Endothelial cell of umbilical vein (primary cell): Measurements from ENCODE around the gene MROH8. TPM values are rescaled to one million over a fixed set of nuclear protein-coding genes. Genes with fewer than 3 reads are reported as not detected.

Source experiments
- BruUV-seq: library from RNA; stranded (reverse); fragments of 400-500 nt; replicated peaks from 2 replicates; lab custom pipeline; 2021; lab: Mats Ljungman, UMichigan
- CTCF ChIA-PET: fragments of 300-600, 350-600 bp; sonication (Branson Sonifier 250); formaldehyde crosslinking; loops from one replicate; lab custom pipeline; 2021; ENCODE audit warnings: antibody characterized with exemption, inconsistent platforms; lab: Charles Lee
- POLR2A ChIA-PET: fragments of 300-600, 350-600 bp; sonication (Branson Sonifier 250); formaldehyde crosslinking; loops from one replicate; lab custom pipeline; 2021; ENCODE audit warnings: antibody characterized with exemption, inconsistent platforms; lab: Charles Lee
- DNase-seq: peaks from one replicate; pipeline ENCODE4 v3.0.0-alpha.2; 2011; ENCODE audit warnings: low read depth, low spot score
- FAIRE-seq: peaks from 2 replicates; lab custom pipeline; 2011; peaks lifted over from hg19 to GRCh38; lab: Jason Lieb, UNC
- H2AFZ ChIP-seq: 2 replicates; pipeline ENCODE4 v1.6.0; 2012; ENCODE audit warnings: low read depth, low read length, control low read depth, inconsistent platforms
- H3K27ac ChIP-seq: 2 replicates; pipeline ENCODE4 v1.5.1; 2011; ENCODE audit warnings: low read depth, mild to moderate bottlenecking, control low read depth, low read length, moderate library complexity; ENCODE audit not compliant: insufficient read depth
- H3K27me3 ChIP-seq, 2 experiments: 2 replicates each; pipeline versions ENCODE4 v1.6.0 to v1.6.1; 2011; ENCODE audit warnings: low read length in 2 of 2, mixed read lengths in 1 of 2; ENCODE audit not compliant: control insufficient read depth in 2 of 2, insufficient read depth in 2 of 2
- H3K36me3 ChIP-seq, 2 experiments: 2 replicates in 1 of 2; 3 replicates in 1 of 2; pipeline ENCODE4 v1.5.1; 2011; ENCODE audit warnings: low read length in 2 of 2, mild to moderate bottlenecking in 1 of 2, moderate library complexity in 1 of 2; ENCODE audit not compliant: control insufficient read depth in 2 of 2, insufficient read depth in 2 of 2; ENCODE audit errors: extremely low read depth in 1 of 2
- H3K4me1 ChIP-seq: 3 replicates; pipeline ENCODE4 v1.5.1; 2011; ENCODE audit warnings: mild to moderate bottlenecking, low read length; ENCODE audit not compliant: control insufficient read depth, insufficient read depth; ENCODE audit errors: extremely low read depth
- H3K4me2 ChIP-seq: 2 replicates; pipeline ENCODE4 v1.6.1; 2011; ENCODE audit warnings: low read length, control low read depth, mixed read lengths; ENCODE audit not compliant: insufficient read depth
- H3K4me3 ChIP-seq, 3 experiments: fragments of 200-600 bp in 1 of 3; sonication (generic), shearing (Covaris generic) in 1 of 3; replicated peaks in 1 of 3; 2 replicates each; pipeline ENCODE4 v1.5.1; 2011 to 2016; ENCODE audit warnings: control low read depth in 3 of 3, low read length in 3 of 3, mild to moderate bottlenecking in 2 of 3, inconsistent platforms in 1 of 3, low read depth in 1 of 3, moderate library complexity in 1 of 3; ENCODE audit not compliant: insufficient read depth in 1 of 3
- H3K79me2 ChIP-seq: 2 replicates; pipeline ENCODE4 v1.6.0; 2012; ENCODE audit warnings: low read length, inconsistent platforms; ENCODE audit not compliant: control insufficient read depth, insufficient read depth
- H3K9ac ChIP-seq: replicated peaks from 2 replicates; pipeline ENCODE3; 2011; ENCODE audit warnings: low read length, control low read depth; ENCODE audit not compliant: insufficient read depth; ENCODE audit errors: extremely low read depth
- H3K9me1 ChIP-seq: replicated peaks from 3 replicates; pipeline ENCODE4 v1.6.0; 2011; ENCODE audit warnings: mild to moderate bottlenecking, low read length; ENCODE audit not compliant: control insufficient read depth, insufficient read depth; ENCODE audit errors: extremely low read depth
- H3K9me3 ChIP-seq: replicated peaks from 2 replicates; pipeline ENCODE4 v1.5.1; 2012; ENCODE audit warnings: low read length, inconsistent platforms; ENCODE audit not compliant: control insufficient read depth, insufficient read depth
- H4K20me1 ChIP-seq: replicated peaks from 2 replicates; pipeline ENCODE3; 2011; ENCODE audit warnings: mild to moderate bottlenecking, low read length; ENCODE audit not compliant: control insufficient read depth, insufficient read depth; ENCODE audit errors: extremely low read depth
- EZH2 ChIP-seq: IDR thresholded peaks from 2 replicates; pipeline ENCODE4 v1.6.1; 2012; ENCODE audit warnings: borderline replicate concordance, low read depth, mild to moderate bottlenecking, moderate library complexity, low read length, inconsistent platforms; ENCODE audit not compliant: severe bottlenecking
- FOS ChIP-seq: IDR thresholded peaks from 2 replicates; pipeline ENCODE4 v1.6.1; 2011; ENCODE audit warnings: mild to moderate bottlenecking, low read length, moderate library complexity, borderline replicate concordance; ENCODE audit not compliant: insufficient read depth
- JUN ChIP-seq: IDR thresholded peaks from 2 replicates; pipeline ENCODE4 v1.6.1; 2011; ENCODE audit warnings: borderline replicate concordance, low read depth; ENCODE audit not compliant: insufficient read length, insufficient read depth
- MYC ChIP-seq: IDR thresholded peaks from one replicate; pipeline ENCODE4 v1.6.1; 2011; ENCODE audit warnings: mild to moderate bottlenecking, low read depth, low read length
- POLR2A ChIP-seq: IDR thresholded peaks from 2 replicates; pipeline ENCODE4 v1.6.1; 2012; ENCODE audit warnings: low read depth, mild to moderate bottlenecking, control low read depth, low read length
- POLR2AphosphoS5 ChIP-seq: IDR thresholded peaks from 2 replicates; pipeline ENCODE4 v1.6.1; 2012; ENCODE audit warnings: low read depth, mild to moderate bottlenecking, control low read depth, low read length, moderate library complexity; ENCODE audit not compliant: insufficient read depth
- dilution Hi-C: fragments of 300-500 bp; cut with MboI; formaldehyde crosslinking; loops from one replicate; pipeline ENCODE4 v1.15.0; 2019; ENCODE audit warnings: low sequenced_read_pairs; ENCODE audit not compliant: extremely low pct_ligation_motif_present
- intact Hi-C: fragments of 100-400 bp; cut with micrococcal nuclease; formaldehyde crosslinking; loops from one replicate; pipeline ENCODE4 v1.10.0; 2022
- polyA plus RNA-seq, 4 experiments: library from polyadenylated mRNA; depleted of rRNA in 3 of 4; stranded (reverse) in 3 of 4; unstranded in 1 of 4; fragments of >200 nt; gene quantifications; 2 replicates each; pipeline versions ENCODE4 v1.2.1 to v1.2.3, GENCODE V29; 2011 to 2012; ENCODE audit warnings: missing spikeins in 1 of 4
- total RNA-seq: library from RNA; stranded (reverse); gene quantifications from 2 replicates; pipeline ENCODE4 v1.2.3, GENCODE V29; 2021

The MROH8 gene
- total and polyA plus RNA-seq, 2 donors (not counting 3 experiments of a cell fraction or from before 2014, with no cell fraction given) = 1.3 to 1.5 TPM

DNA sequence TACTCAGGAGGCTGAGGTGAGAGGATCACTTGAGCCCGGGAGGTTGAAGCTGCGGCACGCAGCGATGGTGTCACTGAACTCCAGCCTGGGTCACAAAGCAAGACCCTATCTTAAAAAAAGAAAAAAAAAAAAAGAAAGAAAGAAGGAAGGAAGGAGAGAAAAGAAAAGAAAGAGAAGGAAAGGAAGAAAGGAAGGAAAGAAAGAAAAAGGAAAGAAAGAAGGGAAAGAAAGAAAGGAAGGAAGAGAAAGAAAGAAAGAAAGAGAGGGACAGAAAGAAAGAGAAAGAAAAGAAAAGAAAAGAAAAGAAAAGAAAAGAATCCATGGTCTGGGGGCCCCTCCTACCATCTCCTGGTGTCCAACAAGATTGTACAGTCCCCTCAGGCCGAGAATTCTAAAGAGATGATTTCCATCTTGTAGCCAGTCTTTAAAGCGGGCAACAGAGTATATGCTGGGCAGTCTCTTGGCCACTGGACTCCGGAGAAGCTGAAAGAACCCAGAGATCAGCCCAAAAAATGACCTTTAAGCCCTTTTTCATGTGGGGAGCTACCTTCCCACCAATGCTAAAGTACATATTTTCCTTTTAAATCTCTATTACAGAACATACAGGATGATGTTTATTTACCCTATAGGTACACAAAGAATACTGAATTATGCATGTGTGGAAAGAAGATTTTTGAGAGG is 59.9 kb downstream of the MROH8 start:
- peaks cover 1 to 5% of the 10 kb centered on the region in 2 experiments for H3K27me3 ChIP-seq
- no peaks in the 10 kb centered on the region for H3K4me1 ChIP-seq
- H3K4me3 ChIP-seq = no peak overlapping the region
- no peaks in the 10 kb centered on the region for H3K79me2 ChIP-seq
- FAIRE-seq = no peak
- ChIA-PET POLR2A (no interaction called here), CTCF (no interaction called here)
- DNase-seq = no peak
- H3K9me1 ChIP-seq = no peaks in the 10 kb centered on the region
- H3K4me2 ChIP-seq = no peak overlapping the region
- no peak overlapping the region for H3K9ac ChIP-seq
- no peak overlapping the region for H3K27ac ChIP-seq
- dilution Hi-C loops = no loop called here
- no peaks in the 10 kb centered on the region for H3K36me3 ChIP-seq
- no peak overlapping the region for H2AFZ ChIP-seq
- no TSS peak for BruUV-seq
- no peak for TF ChIP-seq POLR2AphosphoS5
- H3K9me3 ChIP-seq = no peaks in the 10 kb centered on the region
- intact Hi-C loops = no loop called here
- no peaks in the 10 kb centered on the region for H4K20me1 ChIP-seq

DNA sequence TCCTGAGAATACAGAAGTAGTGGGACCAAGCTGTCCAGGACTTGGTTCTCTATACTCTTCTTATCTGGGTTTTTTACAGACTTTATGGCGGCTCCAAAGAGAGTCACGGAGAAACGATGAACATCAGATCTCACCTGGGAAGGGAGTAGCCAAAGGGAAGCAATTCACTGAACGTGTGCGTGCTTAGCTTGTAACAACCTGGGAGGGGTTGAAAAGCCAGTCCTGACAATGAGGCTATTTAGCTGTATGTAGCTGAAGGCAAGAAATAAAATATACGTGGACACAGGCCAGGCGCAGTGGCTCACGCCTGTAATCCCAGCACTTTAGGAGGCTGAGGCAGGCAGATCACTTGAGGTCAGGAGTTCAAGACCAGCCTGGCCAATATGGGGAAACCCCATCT is 65.3 kb downstream of the MROH8 start:
- H3K36me3 ChIP-seq = no peaks in the 10 kb centered on the region
- ChIA-PET POLR2A (no interaction called here), CTCF (no interaction called here)
- H4K20me1 ChIP-seq = no peaks in the 10 kb centered on the region
- dilution Hi-C loops (no loop called here), intact Hi-C loops (no loop called here)
- no peak overlapping the region for H3K27ac ChIP-seq
- BruUV-seq = no TSS peak
- H3K9me1 ChIP-seq = no peaks in the 10 kb centered on the region
- no peak for TF ChIP-seq FOS
- TF ChIP-seq MYC = no peak
- TF ChIP-seq JUN = no peak
- TF ChIP-seq POLR2AphosphoS5 = no peak
- no peak for TF ChIP-seq EZH2
- no peak for TF ChIP-seq POLR2A
- H3K4me2 ChIP-seq = no peak overlapping the region
- peaks cover 2 to 5% of the 10 kb centered on the region in 2 experiments for H3K27me3 ChIP-seq
- no peak overlapping the region for H3K9ac ChIP-seq
- DNase-seq (no peak), FAIRE-seq (no peak)
- no peak overlapping the region for H3K4me3 ChIP-seq
- H3K4me1 ChIP-seq = no peaks in the 10 kb centered on the region
- no peaks in the 10 kb centered on the region for H3K9me3 ChIP-seq
- H2AFZ ChIP-seq = no peak overlapping the region
- no peaks in the 10 kb centered on the region for H3K79me2 ChIP-seq
